Activated naive CD4-positive, alpha-beta T cell treated with anti-CD3 and anti-CD28 coated beads for 36 hours (primary cell): ENCODE results near the gene LSMEM2. TPM values are rescaled to one million over a fixed set of nuclear protein-coding genes. Genes with fewer than 3 reads are reported as not detected.

Source experiments
- CTCF ChIA-PET: fragments of 350-600 bp; sonication (Branson Sonifier 250); formaldehyde crosslinking; loops from one replicate; lab custom pipeline; 2021; ENCODE audit warnings: antibody characterized with exemption; lab: Charles Lee
- DNase-seq: peaks from one replicate; pipeline ENCODE4 v3.0.0-alpha.2; 2020
- H3K27ac Mint-ChIP-seq: one replicate; pipeline ENCODE4 v1.8.0; 2021; ENCODE audit warnings: mild to moderate bottlenecking, mixed read lengths
- H3K27me3 Mint-ChIP-seq: one replicate; pipeline ENCODE4 v1.8.0; 2021; ENCODE audit warnings: low read depth, mixed read lengths
- H3K36me3 Mint-ChIP-seq: one replicate; pipeline ENCODE4 v1.8.0; 2021; ENCODE audit warnings: low read depth, mixed read lengths
- H3K4me1 Mint-ChIP-seq: one replicate; pipeline ENCODE4 v1.8.0; 2021; ENCODE audit warnings: low read depth, mixed read lengths
- H3K4me3 Mint-ChIP-seq: one replicate; pipeline ENCODE4 v1.8.0; 2021; ENCODE audit warnings: mild to moderate bottlenecking, moderate library complexity, mixed read lengths
- H3K9me3 Mint-ChIP-seq: one replicate; pipeline ENCODE4 v1.8.0; 2021; ENCODE audit warnings: mixed read lengths
- intact Hi-C: fragments of 100-400 bp; cut with micrococcal nuclease; formaldehyde crosslinking; loops from one replicate; pipeline ENCODE4 v1.15.1; 2023
- total RNA-seq, 2 experiments: library from RNA; stranded (reverse); gene quantifications; one replicate each; pipeline ENCODE4 v1.2.3, GENCODE V29; 2021

The LSMEM2 gene
- total RNA-seq, 2 experiments from 2014 or later = not detected

DNA sequence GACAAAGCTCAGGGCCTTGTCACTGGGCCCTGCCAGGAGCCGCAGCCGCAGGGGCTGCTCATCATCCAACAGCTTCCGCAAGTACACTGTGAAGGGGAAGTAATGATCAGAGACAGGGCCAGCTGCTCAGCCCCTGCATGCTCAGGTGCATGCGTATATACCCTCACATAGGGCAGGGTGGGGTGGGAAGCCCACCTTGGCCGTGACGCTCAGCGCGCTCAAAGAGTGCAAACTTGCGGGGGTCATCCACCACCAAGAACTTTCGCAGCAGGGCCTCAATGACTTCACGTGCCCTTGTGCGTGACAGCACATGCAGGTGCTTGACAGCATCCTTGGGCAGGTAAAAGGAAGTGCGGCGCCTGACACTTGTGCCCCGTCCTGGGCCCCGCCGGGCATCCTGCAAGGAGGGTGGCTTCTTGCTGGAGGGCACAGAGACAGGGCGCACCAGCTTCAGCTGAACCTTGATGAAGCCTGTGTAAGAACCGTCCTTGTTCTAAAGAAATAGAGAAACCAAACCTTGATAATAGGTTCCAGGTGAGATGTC, 52.5 kb downstream of the LSMEM2 start:
- intact Hi-C loops = no loop called here
- Mint-ChIP-seq H3K36me3 (peaks cover 36% of the 10 kb centered on the region), H3K27me3 (no peaks in the 10 kb centered on the region), H3K4me3 (no peak overlapping the region), H3K4me1 (peaks cover 36% of the 10 kb centered on the region), H3K27ac (peak overlapping the region; percentile 24), H3K9me3 (no peaks in the 10 kb centered on the region)
- no peak for DNase-seq
- CTCF ChIA-PET = interaction anchor here (1.0 kb wide), 1 partner anchor 11 kb away, joined by 3 read pairs; no protein-coding TSS in a partner anchor

DNA sequence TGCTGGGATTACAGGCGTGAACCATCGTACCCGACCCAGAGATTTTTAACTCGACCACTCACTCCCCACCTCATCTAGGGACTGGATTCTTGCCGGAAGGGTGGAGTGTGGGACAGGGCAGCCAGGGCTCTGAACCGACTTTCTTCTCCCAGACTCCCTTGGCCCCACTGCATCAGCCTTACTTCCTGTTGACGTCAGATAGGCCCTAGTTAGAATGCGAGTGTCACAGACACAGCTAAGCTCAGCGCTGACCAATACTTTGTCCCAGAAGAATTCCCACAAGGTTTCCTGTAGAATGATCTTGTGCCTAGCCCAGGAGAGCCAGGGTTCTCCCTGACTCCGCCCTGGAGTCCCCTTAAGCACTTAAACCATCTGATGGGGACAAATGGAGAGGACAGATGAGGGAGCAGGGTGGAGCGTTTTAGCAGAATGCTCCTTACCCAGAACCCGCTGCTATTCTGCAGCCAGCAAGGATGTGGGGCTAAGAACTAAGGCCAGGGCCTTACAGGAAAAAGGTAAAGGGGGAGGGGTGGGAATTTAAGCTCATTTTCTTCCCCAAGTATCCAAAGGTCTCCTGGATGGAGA, 54.9 kb downstream of the LSMEM2 start:
- Mint-ChIP-seq H3K27me3 (no peaks in the 10 kb centered on the region), H3K9me3 (no peaks in the 10 kb centered on the region), H3K4me3 (peak overlapping the region; percentile 41), H3K27ac (peak overlapping the region; percentile 87), H3K36me3 (peaks cover 48% of the 10 kb centered on the region), H3K4me1 (peaks cover 38% of the 10 kb centered on the region)
- DNase-seq = no peak
- CTCF ChIA-PET = interaction anchor here (0.7 to 2.8 kb wide), 3 partner anchors 10 to 482 kb away, joined by 3 to 16 read pairs (median 3); partner anchors contain the start of gene HYAL2
- intact Hi-C loops = no loop called here

DNA sequence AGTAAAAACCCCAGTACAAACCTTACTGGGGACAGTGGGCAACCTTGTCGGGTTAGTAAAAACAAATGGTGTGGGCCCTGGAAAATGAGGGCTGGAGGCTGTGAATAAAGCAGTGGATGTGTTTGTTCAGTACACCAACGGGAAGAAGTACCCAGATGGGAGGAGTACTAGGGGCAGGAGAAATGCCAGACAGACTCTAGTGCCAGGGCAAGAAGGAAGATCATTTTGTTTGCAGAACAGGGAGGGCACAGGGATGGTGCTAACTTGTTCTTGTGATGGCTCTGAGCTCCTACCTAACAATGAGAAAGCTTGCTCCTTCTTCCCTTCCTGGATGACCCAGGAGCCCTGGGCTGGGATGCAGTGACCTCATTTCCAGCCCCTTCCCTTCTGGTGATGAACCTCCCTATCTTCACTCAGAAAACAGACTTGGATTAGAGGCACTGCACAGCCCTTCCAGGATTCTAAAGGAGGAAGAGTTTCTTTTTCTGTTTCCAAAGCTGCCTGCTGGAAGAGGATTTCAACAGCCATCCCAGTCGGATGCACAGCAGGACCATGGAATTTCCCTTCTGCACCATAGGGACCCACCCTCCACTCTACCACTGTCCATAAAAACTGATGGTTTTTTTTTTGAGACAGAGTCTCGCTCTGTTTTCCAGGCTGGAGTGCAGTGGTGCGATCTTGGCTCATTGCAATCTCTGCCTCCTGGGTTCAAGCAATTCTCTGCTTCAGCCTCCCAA, 55.6 kb downstream of the LSMEM2 start:
- Mint-ChIP-seq H3K36me3 (peaks cover 50% of the 10 kb centered on the region), H3K4me1 (peaks cover 44% of the 10 kb centered on the region), H3K27me3 (no peaks in the 10 kb centered on the region), H3K9me3 (no peaks in the 10 kb centered on the region), H3K27ac (peak overlapping the region; percentile 87), H3K4me3 (peak overlapping the region; percentile 32)
- no peak for DNase-seq
- intact Hi-C loops = loop anchor here (5.0 kb wide), 1 partner anchor 247 kb away; the partner anchor contains the start of gene RBM5
- CTCF ChIA-PET = interaction anchor here (0.6 to 2.8 kb wide), 2 partner anchors 11 to 76 kb away, joined by 3 to 16 read pairs; partner anchors contain the start of gene HYAL2

DNA sequence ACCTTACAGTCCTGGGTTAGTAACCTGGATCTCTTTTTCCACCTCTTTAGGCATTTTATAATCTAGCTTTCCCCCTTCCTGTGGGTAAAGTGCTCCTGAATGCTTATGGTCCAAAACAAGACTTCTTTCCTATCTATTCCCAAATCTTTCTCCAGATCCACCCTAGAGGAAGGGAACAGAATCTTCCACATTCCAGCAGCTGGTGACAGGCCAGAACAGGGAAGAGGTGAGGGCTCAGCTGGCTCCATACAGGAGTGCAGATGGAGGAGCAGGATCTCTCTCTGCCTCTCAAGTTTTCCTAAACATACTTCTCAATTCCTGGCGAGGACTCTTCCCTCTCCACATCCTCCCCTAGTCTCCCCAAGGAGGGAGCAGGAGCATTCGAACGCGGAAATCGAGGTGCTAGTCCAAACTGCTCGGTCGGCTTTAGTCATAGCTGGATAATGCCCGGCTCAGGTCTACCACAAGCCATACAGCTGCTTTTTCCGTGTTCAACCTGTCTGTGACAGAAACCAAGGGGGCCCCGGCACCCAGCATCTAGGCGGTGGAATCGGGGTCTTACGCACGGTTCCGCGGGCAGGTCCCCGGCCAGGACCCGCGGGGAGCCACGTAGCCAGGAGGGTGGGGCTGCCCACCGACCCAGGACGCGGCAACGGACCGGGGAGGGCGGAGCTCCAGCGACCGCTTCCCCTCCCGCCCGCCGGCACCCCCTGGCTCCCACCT, 57.7 kb downstream of the LSMEM2 start:
- Mint-ChIP-seq H3K36me3 (peaks cover 47% of the 10 kb centered on the region), H3K4me1 (peaks cover 57% of the 10 kb centered on the region), H3K27ac (peak overlapping the region; percentile 95), H3K9me3 (no peaks in the 10 kb centered on the region), H3K4me3 (peak overlapping the region; percentile 94), H3K27me3 (no peaks in the 10 kb centered on the region)
- intact Hi-C loops = loop anchor here (1.0 to 5.0 kb wide), 7 partner anchors 8 to 276 kb away; partner anchors contain the start of genes CYB561D2, HYAL3, IFRD2 and NAA80
- CTCF ChIA-PET = interaction anchor here (0.9 to 4.2 kb wide), 7 partner anchors 8 to 142 kb away, joined by 4 to 31 read pairs (median 6); partner anchors contain the start of genes CYB561D2, HYAL2, HYAL3 and NAA80
- DNase-seq = peak; percentile 64

DNA sequence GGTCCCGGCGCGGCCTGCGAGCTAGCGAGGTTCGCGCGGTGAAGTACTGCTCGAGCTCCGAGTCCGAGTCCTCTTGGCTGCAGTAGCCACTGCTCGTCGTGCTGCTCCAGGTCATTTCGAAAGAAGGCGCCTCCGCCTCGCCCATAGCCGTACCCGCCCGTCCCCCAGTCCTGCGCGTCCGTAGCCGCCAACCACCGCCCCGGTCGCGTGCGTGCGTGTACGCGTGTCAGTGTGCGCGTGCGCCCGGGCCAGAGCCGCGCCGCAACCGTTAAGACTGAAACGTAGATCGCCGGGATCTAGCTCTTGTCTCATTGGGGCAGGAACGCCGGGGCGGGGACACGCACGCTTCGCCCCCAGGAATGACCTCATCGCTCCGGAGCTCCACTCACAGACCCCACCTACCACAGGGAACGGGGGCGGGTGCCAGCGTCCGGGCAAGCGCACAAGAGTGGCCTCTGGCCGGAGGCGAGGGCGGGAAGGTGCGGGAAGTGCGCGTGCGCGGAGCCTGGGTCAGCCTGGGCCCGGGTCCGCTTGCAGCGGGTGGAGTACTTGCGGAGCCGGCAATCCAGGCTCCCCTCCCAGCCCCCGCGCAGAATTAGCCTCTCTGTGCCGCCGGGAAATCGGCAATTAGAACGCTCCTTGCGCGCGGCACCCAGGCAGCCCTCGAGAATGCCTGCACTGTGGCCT, 58.4 kb downstream of the LSMEM2 start:
- peaks cover 44% of the 10 kb centered on the region for H3K36me3 Mint-ChIP-seq
- H3K9me3 Mint-ChIP-seq = no peaks in the 10 kb centered on the region
- DNase-seq = peak; percentile 99
- peaks cover 57% of the 10 kb centered on the region for H3K4me1 Mint-ChIP-seq
- no peaks in the 10 kb centered on the region for H3K27me3 Mint-ChIP-seq
- peak overlapping the region; percentile 94 for H3K4me3 Mint-ChIP-seq
- intact Hi-C loops = loop anchor here (1.0 to 5.0 kb wide), 7 partner anchors 9 to 275 kb away; partner anchors contain the start of genes CYB561D2, HYAL3, IFRD2 and NAA80
- peak overlapping the region; percentile 94 for H3K27ac Mint-ChIP-seq
- CTCF ChIA-PET = interaction anchor here (0.9 to 4.2 kb wide), 8 partner anchors 8 to 143 kb away, joined by 3 to 31 read pairs (median 6); partner anchors contain the start of genes CYB561D2, HYAL2, HYAL3 and NAA80

Other genes with a start within 250 kb of the LSMEM2 start
- 100 to 1,000 TPM; 124 to 129 TPM for gene RBM5, start 190.2 kb upstream of the LSMEM2 start, total RNA-seq
- not detected for gene SEMA3F, start 123.8 kb upstream of the LSMEM2 start, total RNA-seq
- not detected for gene GNAT1, start 87.5 kb upstream of the LSMEM2 start, total RNA-seq
- gene SLC38A3, start 73.8 kb upstream of the LSMEM2 start, total RNA-seq = not detected
- 100 to 1,000 TPM; 272 to 276 TPM for gene GNAI2, start 42.9 kb upstream of the LSMEM2 start, total RNA-seq
- gene SEMA3B, start 9.9 kb upstream of the LSMEM2 start, total RNA-seq = under 1 TPM; 0.33 to 0.37 TPM
- 100 to 1,000 TPM; 117 to 125 TPM for gene IFRD2, start 13.3 kb downstream of the LSMEM2 start, total RNA-seq
- under 1 TPM; 0.74 to 0.88 TPM for gene HYAL3, start 20.3 kb downstream of the LSMEM2 start, total RNA-seq
- 10 to 100 TPM in 1 of 2 experiments, 1 to 10 TPM in 1; 7.9 to 10.5 TPM for gene NAA80, start 20.3 kb downstream of the LSMEM2 start, total RNA-seq
- gene HYAL1, start 24.5 kb downstream of the LSMEM2 start, total RNA-seq = not detected
- gene HYAL2, start 43.7 kb downstream of the LSMEM2 start, total RNA-seq = 1 to 10 TPM; 1.5 to 2.1 TPM
- 10 to 100 TPM; 14.1 to 14.4 TPM for gene TUSC2, start 49.1 kb downstream of the LSMEM2 start, total RNA-seq
- gene RASSF1, start 61.7 kb downstream of the LSMEM2 start, total RNA-seq = 10 to 100 TPM; 37.5 to 38.5 TPM
- under 1 TPM; 0.54 to 0.57 TPM for gene ZMYND10, start 66.6 kb downstream of the LSMEM2 start, total RNA-seq
- 10 to 100 TPM; 27.7 to 31.3 TPM for gene NPRL2, start 71.7 kb downstream of the LSMEM2 start, total RNA-seq
- 10 to 100 TPM; 11.0 to 11.3 TPM for gene CYB561D2, start 71.8 kb downstream of the LSMEM2 start, total RNA-seq
- 10 to 100 TPM; 10.6 to 11.1 TPM for gene TMEM115, start 80.4 kb downstream of the LSMEM2 start, total RNA-seq
- gene CACNA2D2, start 224.5 kb downstream of the LSMEM2 start, total RNA-seq = under 1 TPM; 0.89 to 0.95 TPM